Osteoblast (primary cell): ENCODE measurements around the gene BASP1. TPM values are rescaled to one million over a fixed set of nuclear protein-coding genes. Genes with fewer than 3 reads are reported as not detected.

Experiments
- DNase-seq: peaks from one replicate; pipeline ENCODE4 v3.0.0; 2011; ENCODE audit warnings: low spot score, mixed read lengths; ENCODE audit not compliant: insufficient read length; ENCODE audit errors: missing footprints
- H2AFZ ChIP-seq: 2 replicates; pipeline ENCODE4 v1.6.0; 2011; ENCODE audit warnings: mild to moderate bottlenecking, low read length
- H3K27ac ChIP-seq: 2 replicates; pipeline ENCODE4 v1.5.1; 2011; ENCODE audit warnings: mild to moderate bottlenecking, low read depth, low read length, moderate library complexity
- H3K27me3 ChIP-seq: 2 replicates; pipeline ENCODE4 v1.6.0; 2012; ENCODE audit warnings: mild to moderate bottlenecking, control low read depth, inconsistent platforms, low read length, moderate library complexity; ENCODE audit not compliant: insufficient read depth
- H3K36me3 ChIP-seq: 2 replicates; pipeline ENCODE4 v1.5.1; 2011; ENCODE audit warnings: mild to moderate bottlenecking, low read length, control low read depth, moderate library complexity; ENCODE audit not compliant: insufficient read depth
- H3K4me1 ChIP-seq: 2 replicates; pipeline ENCODE4 v1.5.1; 2011; ENCODE audit warnings: mild to moderate bottlenecking, low read length, control low read depth, moderate library complexity; ENCODE audit not compliant: insufficient read depth
- H3K4me2 ChIP-seq: 2 replicates; pipeline ENCODE4 v1.6.0; 2011; ENCODE audit warnings: mild to moderate bottlenecking, low read length; ENCODE audit not compliant: insufficient read depth
- H3K4me3 ChIP-seq: fragments of 200-600 bp; sonication (generic); 3 replicates; pipeline ENCODE4 v1.5.1; 2012; ENCODE audit warnings: mild to moderate bottlenecking, low read length, inconsistent platforms; ENCODE audit not compliant: insufficient read depth
- H3K79me2 ChIP-seq: 2 replicates; pipeline ENCODE4 v1.6.0; 2012; ENCODE audit warnings: mild to moderate bottlenecking, low read length, control low read depth, inconsistent platforms; ENCODE audit not compliant: insufficient read depth
- H3K9me3 ChIP-seq: 2 replicates; pipeline ENCODE4 v1.5.1; 2011; ENCODE audit warnings: low read depth, low read length, control low read depth
- H4K20me1 ChIP-seq: 2 replicates; pipeline ENCODE4 v1.6.0; 2012; ENCODE audit warnings: mild to moderate bottlenecking, low read length, control low read depth; ENCODE audit not compliant: insufficient read depth
- total RNA-seq: library from RNA; depleted of rRNA; stranded (reverse); fragments of >200 nt; gene quantifications from 2 replicates; pipeline ENCODE4 v1.2.3, GENCODE V29; 2012
- TF ChIP-seq, protein P1 (sequence below): IDR thresholded peaks from 2 replicates; pipeline ENCODE4 v1.5.1; 2011; ENCODE audit warnings: mild to moderate bottlenecking, low read depth, low read length, moderate library complexity; ENCODE audit errors: extremely low read depth

BASP1 gene
- total RNA-seq, 1 donor, result 242 TPM

DNA sequence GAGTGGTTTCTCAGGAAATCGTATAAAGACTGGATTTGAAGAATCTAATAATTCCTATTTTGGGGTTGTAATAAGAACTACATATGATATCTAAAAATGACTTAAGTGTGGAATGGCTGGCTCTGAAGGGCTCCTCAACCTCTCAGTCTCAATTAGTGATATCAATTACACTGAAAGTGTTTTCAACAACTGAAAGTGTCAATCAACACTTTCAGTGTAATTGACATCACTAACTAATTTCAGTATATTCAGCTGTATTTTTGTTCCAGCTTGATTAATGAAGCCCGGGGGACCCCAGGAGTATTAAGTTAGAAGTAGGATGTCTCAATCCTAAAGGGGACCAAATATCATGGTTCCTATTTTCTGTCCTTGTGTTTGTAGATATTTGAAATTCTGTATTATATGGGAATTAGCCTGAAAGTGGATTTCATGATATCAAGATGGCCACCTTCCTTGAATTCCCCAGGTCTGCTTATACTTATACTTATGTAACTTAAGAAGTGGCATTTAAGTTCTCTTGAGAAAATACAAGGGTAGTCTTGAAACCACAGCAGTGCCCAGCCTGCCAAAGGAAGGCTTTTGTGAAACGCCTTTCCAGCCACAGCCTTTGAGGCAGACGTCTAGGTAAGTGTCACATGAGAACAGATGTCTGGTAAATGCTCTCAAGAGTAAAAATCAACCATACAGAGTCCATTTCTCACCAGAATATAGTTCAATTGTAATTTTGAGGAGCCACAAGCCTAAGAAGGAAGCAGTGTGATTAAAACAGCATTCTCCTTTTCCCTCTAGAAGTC is 4.6 kb downstream of the BASP1 start:
- H4K20me1 ChIP-seq, result peaks cover 67% of the 10 kb centered on the region
- peaks cover 59% of the 10 kb centered on the region for H3K4me1 ChIP-seq
- H3K4me3 ChIP-seq, result no peak overlapping the region
- H3K27ac ChIP-seq, result peak overlapping the region; percentile 71
- peaks cover 92% of the 10 kb centered on the region for H3K79me2 ChIP-seq
- H3K9me3 ChIP-seq, result no peaks in the 10 kb centered on the region
- peak overlapping the region; percentile 38 for H3K4me2 ChIP-seq
- TF ChIP-seq, protein P1, sequence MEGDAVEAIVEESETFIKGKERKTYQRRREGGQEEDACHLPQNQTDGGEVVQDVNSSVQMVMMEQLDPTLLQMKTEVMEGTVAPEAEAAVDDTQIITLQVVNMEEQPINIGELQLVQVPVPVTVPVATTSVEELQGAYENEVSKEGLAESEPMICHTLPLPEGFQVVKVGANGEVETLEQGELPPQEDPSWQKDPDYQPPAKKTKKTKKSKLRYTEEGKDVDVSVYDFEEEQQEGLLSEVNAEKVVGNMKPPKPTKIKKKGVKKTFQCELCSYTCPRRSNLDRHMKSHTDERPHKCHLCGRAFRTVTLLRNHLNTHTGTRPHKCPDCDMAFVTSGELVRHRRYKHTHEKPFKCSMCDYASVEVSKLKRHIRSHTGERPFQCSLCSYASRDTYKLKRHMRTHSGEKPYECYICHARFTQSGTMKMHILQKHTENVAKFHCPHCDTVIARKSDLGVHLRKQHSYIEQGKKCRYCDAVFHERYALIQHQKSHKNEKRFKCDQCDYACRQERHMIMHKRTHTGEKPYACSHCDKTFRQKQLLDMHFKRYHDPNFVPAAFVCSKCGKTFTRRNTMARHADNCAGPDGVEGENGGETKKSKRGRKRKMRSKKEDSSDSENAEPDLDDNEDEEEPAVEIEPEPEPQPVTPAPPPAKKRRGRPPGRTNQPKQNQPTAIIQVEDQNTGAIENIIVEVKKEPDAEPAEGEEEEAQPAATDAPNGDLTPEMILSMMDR, result no peak
- no peak overlapping the region for H2AFZ ChIP-seq
- no peaks in the 10 kb centered on the region for H3K27me3 ChIP-seq
- DNase-seq, result no peak
- H3K36me3 ChIP-seq, result peaks cover 12% of the 10 kb centered on the region

DNA sequence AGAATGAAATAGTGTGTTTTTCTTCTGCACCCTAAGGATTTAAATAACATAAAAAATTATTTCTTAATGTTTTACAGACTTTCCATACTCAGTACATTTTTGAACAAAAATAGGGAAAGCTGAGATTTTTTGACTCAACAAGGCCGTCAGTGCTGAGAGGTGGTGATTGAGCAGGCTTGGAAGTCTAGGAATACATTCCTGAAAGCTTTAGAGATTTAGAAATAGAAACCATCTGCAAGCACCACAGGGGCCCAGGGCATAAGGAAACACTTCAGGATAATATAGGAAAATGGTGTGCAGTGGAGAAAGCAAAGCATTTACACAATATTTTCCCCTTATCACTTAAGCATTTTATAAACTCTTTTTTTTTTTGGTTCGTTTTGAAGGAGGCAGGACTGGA is 5.2 kb downstream of the BASP1 start:
- H3K9me3 ChIP-seq, result no peaks in the 10 kb centered on the region
- no peaks in the 10 kb centered on the region for H3K27me3 ChIP-seq
- peak overlapping the region; percentile 38 for H3K4me2 ChIP-seq
- TF ChIP-seq, protein P1, result no peak
- peaks cover 94% of the 10 kb centered on the region for H3K79me2 ChIP-seq
- no peak for DNase-seq
- H2AFZ ChIP-seq, result no peak overlapping the region
- peaks cover 12% of the 10 kb centered on the region for H3K36me3 ChIP-seq
- peaks cover 60% of the 10 kb centered on the region for H3K4me1 ChIP-seq
- H4K20me1 ChIP-seq, result peaks cover 70% of the 10 kb centered on the region
- no peak overlapping the region for H3K4me3 ChIP-seq
- peak overlapping the region; percentile 71 for H3K27ac ChIP-seq

DNA sequence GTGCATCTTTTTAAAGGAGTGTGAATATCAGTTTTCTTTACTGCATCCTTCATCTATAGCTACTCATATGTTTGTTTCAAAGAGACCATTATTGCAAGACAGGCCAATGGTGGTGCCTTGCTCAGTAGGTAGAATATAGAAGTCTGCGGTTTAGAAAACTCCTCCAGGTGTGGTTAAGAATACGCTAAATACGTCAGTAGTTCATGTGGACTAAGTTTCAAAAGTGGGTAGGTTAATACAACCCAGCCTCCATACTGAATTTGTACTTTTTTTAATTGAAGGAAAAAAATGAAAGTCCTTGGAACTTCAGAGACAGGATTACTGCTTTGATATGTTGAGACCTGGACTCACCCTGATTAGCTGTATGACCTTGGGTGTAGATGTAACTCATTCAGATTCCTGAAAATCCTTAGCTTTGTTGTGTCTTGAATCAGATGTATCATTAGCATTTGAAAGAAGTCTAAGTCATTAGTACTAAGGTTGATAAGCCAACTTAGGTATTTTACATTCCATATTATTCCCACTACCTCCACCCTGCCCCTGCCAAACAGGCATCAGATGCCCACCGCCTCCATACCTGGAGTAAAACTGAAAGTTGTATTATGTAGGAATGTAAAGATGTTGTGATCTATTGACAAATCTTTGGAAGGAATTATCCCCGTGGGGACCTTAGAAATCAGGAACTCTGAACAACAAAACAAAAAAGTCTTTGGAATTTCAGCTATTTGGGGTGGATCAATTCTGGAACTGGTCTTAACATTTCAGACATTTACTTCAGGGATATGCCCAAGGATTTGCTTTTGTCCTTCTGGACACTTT is 6.1 kb downstream of the BASP1 start:
- Histone ChIP-seq H3K4me3 (no peak overlapping the region), H3K36me3 (peaks cover 16% of the 10 kb centered on the region), H3K27ac (peak overlapping the region; percentile 71), H3K27me3 (no peaks in the 10 kb centered on the region), H3K4me1 (peaks cover 70% of the 10 kb centered on the region), H2AFZ (no peak overlapping the region), H3K79me2 (peaks cover 95% of the 10 kb centered on the region), H3K4me2 (peak overlapping the region; percentile 58), H3K9me3 (no peaks in the 10 kb centered on the region), H4K20me1 (peaks cover 78% of the 10 kb centered on the region)
- TF ChIP-seq, protein P1, result no peak
- DNase-seq, result no peak
